ENCODE results near the gene ITIH5. TPM values are rescaled to one million over a fixed set of nuclear protein-coding genes. Genes with fewer than 3 reads are reported as not detected.

The ITIH5 gene
- total and polyA plus RNA-seq, 2 of the 8 experiments (the other 6 are each of a cell fraction or from before 2014, with no cell fraction given), result 5.8 to 7.6 TPM

DNA sequence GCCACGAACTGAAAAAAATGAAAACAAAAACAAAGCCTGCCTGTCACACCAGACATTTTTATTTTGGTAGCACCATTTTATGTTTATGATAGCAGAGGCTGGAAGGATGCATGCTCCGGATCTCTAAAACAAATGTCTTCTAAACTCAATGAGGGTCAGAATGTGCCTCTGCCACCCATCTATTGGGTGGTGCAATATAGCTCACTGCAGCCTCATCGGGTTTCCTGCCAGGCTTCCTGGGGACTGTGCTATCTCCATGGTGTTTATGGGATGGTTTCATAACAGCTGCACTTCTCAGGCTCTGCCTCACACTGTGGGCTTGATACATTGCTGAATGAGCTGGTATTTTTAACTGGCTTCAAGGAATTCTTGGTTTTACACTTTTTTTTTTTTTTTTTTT is 94.4 kb downstream of the ITIH5 start:
- Histone ChIP-seq H3K56ac (replicated peaks; ENCODE audit: insufficient read length, low read depth, low read length) (no peak overlapping the region), H3K4me3 (ENCODE audit: extremely low read depth in 1 of 4, insufficient read depth in 2 of 4, low read depth in 3 of 4, low read length in 4 of 4) (no peak overlapping the region), H2BK15ac (ENCODE audit: low read length) (no peak overlapping the region), H2BK12ac (ENCODE audit: low read depth, low read length) (no peak overlapping the region), H3K27me3 (replicated peaks in 1 of 4; ENCODE audit: control insufficient read depth in 3 of 4, extremely low read depth in 1 of 4, insufficient read depth in 3 of 4, low read length in 3 of 4) (no peaks in the 10 kb centered on the region; a peak in 1 of 7 replicates), H2AFZ (ENCODE audit: low read length) (no peak overlapping the region), H3K36me3 (ENCODE audit: control insufficient read depth in 2 of 4, insufficient read depth in 4 of 4, low read length in 3 of 4) (no peaks in the 10 kb centered on the region), H3K79me2 (ENCODE audit: control insufficient read depth in 1 of 2, insufficient read depth in 2 of 2, low read length in 2 of 2) (no peaks in the 10 kb centered on the region), H3K23ac (ENCODE audit: insufficient read length) (no peak overlapping the region), H3K9ac (replicated peaks in 1 of 4; ENCODE audit: extremely low read depth in 1 of 4, low read depth in 3 of 4, low read length in 3 of 4) (no peak overlapping the region), H3K23me2 (ENCODE audit: low read depth, low read length) (no peaks in the 10 kb centered on the region), H2AK5ac (ENCODE audit: low read depth, low read length) (no peak overlapping the region), H3K9me3 (ENCODE audit: insufficient read depth in 2 of 2, low read depth in 1 of 2, low read length in 1 of 2) (no peaks in the 10 kb centered on the region), H3K4me1 (replicated peaks in 1 of 4; ENCODE audit: control insufficient read depth in 3 of 4, insufficient read depth in 4 of 4, low read length in 3 of 4) (peaks cover 0 to 3% (median 0%) of the 10 kb centered on the region in 4 experiments; a peak in 1 of 7 replicates), H3K14ac (ENCODE audit: insufficient read length) (no peak overlapping the region), H4K91ac (replicated peaks; ENCODE audit: insufficient read length, low read length) (no peak overlapping the region), H3K18ac (ENCODE audit: extremely low read depth, low read length) (no peak overlapping the region), H4K20me1 (replicated peaks in 1 of 2; ENCODE audit: control insufficient read depth in 1 of 2, insufficient read depth in 2 of 2, low read length in 2 of 2) (no peaks in the 10 kb centered on the region), H3K4me2 (ENCODE audit: insufficient read depth in 1 of 2, low read depth in 2 of 2, low read length in 2 of 2) (no peak overlapping the region), H2BK20ac (ENCODE audit: low read length) (no peak overlapping the region), H2BK120ac (replicated peaks; ENCODE audit: low read depth, low read length) (no peak overlapping the region), H2BK5ac (ENCODE audit: low read depth, low read length) (no peak overlapping the region; the same call in 1 of the 2 replicates), H3K4ac (replicated peaks; ENCODE audit: insufficient read length, low read depth, low read length) (no peak overlapping the region), H4K5ac (ENCODE audit: insufficient read length, low read depth, low read length) (no peak overlapping the region), H3K79me1 (ENCODE audit: low read depth, low read length) (no peaks in the 10 kb centered on the region), H3K27ac (ENCODE audit: low read depth, low read length) (no peak overlapping the region), H4K8ac (ENCODE audit: extremely low read depth, insufficient read depth, low read length) (no peak overlapping the region)
- FAIRE-seq (no peak), DNase-seq (ENCODE audit: low read depth in 1 of 2, low spot score in 2 of 2) (no peak)
- ChIA-PET CTCF (ENCODE audit: partially characterized antibody) (interaction anchor here (0.7 to 2.0 kb wide), 3 partner anchors 9 to 15 kb away, joined by 4 to 6 read pairs (median 5); no protein-coding TSS in a partner anchor), POLR2A (ENCODE audit: partially characterized antibody) (interaction anchor here (0.9 kb wide), 1 partner anchor 14 kb away, joined by 3 read pairs; no protein-coding TSS in a partner anchor)
- 85% methylated on average over 3 of the region's 3 CpGs; no CpG with 5 or more reads in 1 of the 2 experiments for WGBS, 2 experiments (ENCODE audit: extremely low coverage in 1 of 2, insufficient coverage in 1 of 2, insufficient read length in 1 of 2, insufficient replicate concordance in 2 of 2, low coverage in 1 of 2, low lambda C conversion rate in 2 of 2, missing lambda C conversion rate in 1 of 2)
- TF ChIP-seq RFX5 (IDR thresholded peaks at IDR 0.05; ENCODE audit: borderline replicate concordance, low read depth, low read length), result no peak
- TF ChIP-seq ATF2 (IDR thresholded peaks at IDR 0.05; ENCODE audit: low read length), result no peak
- TF ChIP-seq TAF1 (IDR thresholded peaks at IDR 0.05; ENCODE audit: low read depth, low read length), result no peak
- TF ChIP-seq SP2 (IDR thresholded peaks at IDR 0.05; ENCODE audit: low read length), result no peak
- no peak for TF ChIP-seq TCF12 (IDR thresholded peaks at IDR 0.05; ENCODE audit: low read depth, low read length)
- TF ChIP-seq CBX5 (IDR thresholded peaks at IDR 0.05; ENCODE audit: low read depth, low read length), result no peak
- TF ChIP-seq, protein P1, sequence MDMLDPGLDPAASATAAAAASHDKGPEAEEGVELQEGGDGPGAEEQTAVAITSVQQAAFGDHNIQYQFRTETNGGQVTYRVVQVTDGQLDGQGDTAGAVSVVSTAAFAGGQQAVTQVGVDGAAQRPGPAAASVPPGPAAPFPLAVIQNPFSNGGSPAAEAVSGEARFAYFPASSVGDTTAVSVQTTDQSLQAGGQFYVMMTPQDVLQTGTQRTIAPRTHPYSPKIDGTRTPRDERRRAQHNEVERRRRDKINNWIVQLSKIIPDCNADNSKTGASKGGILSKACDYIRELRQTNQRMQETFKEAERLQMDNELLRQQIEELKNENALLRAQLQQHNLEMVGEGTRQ (IDR thresholded peaks at IDR 0.05; ENCODE audit: low read length), result no peak
- TF ChIP-seq JUND (IDR thresholded peaks at IDR 0.05; ENCODE audit: low read length), result no peak
- TF ChIP-seq NANOG (IDR thresholded peaks at IDR 0.05; ENCODE audit: insufficient read depth, low read depth, low read length, poor library complexity, severe bottlenecking), result no peak
- no peak for TF ChIP-seq ATF3 (IDR thresholded peaks at IDR 0.05; ENCODE audit: insufficient read depth, low read depth, low read length)
- no peak for TF ChIP-seq KDM1A (IDR thresholded peaks at IDR 0.05; ENCODE audit: borderline replicate concordance, low read length)

Measured in H1 (cell line).